Measurements from ENCODE around the gene GCN1. TPM values are rescaled to one million over a fixed set of nuclear protein-coding genes. Genes with fewer than 3 reads are reported as not detected.

The GCN1 gene
- polyA plus RNA-seq, 3 donors = 5.0 to 22.1 (median 8.3) TPM

DNA sequence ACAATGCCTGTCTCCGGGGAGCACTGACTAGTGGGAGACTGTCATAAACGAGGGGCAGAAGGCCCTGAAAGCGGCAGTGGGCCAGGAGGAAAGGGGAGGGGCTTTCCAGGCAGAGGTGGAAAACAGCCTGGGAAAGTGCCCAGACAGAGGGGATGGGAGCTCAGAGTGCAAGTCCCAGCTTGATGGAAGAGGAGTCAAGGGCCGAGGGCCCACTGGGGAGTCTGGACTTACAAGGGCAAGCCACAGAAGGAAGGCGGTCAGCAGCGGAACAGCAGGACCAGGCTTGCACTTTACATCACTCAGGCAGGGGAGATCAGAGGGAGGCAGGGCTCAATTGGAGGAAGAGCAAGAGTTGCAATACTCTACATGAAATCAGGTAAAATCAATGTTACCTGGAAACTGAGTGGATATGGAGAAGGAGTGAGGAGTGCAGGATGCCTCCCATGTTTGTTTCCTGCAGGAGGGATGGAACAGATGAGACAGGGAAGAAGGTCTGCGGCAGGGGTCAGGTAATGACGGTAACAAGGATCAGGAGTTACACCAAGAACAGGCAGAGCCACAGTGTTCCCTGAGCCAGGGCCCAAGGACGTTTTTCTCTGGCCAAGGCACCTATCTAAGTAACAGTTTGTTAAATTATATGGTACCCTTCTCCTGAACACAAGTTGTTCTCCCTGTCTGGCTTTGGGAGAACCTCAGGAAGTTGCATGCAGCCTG, 47.2 kb upstream of the GCN1 start:
- no peaks in the 10 kb centered on the region for H3K27me3 ChIP-seq (ENCODE audit: control insufficient read depth in 2 of 2, insufficient read depth in 2 of 2, low read length in 2 of 2)
- peaks cover 56 to 71% of the 10 kb centered on the region in 2 donors for H3K4me1 ChIP-seq (ENCODE audit: control insufficient read depth in 1 of 2, insufficient read depth in 2 of 2, low read length in 2 of 2)
- peak overlapping the region in 1 of 2 donors; percentile 24 for H3K4me3 Mint-ChIP-seq
- no peak for TF ChIP-seq CTCF (IDR thresholded peaks at IDR 0.05)
- intact Hi-C loops (cut with micrococcal nuclease) = no loop called here
- peaks cover 0 to 3% (median 0%) of the 10 kb centered on the region in 7 donors for H3K9me3 Mint-ChIP-seq
- H3K4me3 ChIP-seq (replicated peaks in 1 of 3; ENCODE audit: low read depth in 2 of 3, low read length in 3 of 3) = no peak overlapping the region
- H3K27ac Mint-ChIP-seq = peak overlapping the region in 1 of 7 donors; percentile 56
- 82% methylated on average over 8 of the region's 9 CpGs for WGBS (ENCODE audit: insufficient coverage)
- peaks cover 1 to 4% (median 3%) of the 10 kb centered on the region in 3 donors for H3K27me3 Mint-ChIP-seq (ENCODE audit: low read depth in 3 of 3)
- peaks cover 77% of the 10 kb centered on the region for H3K4me1 Mint-ChIP-seq
- H3K27ac ChIP-seq (ENCODE audit: low read depth in 1 of 2, low read length in 2 of 2) = peak overlapping the region in 1 of 2 donors; percentile 0
- H4K20me1 ChIP-seq (ENCODE audit: insufficient read depth, low read length) = peaks cover 100% of the 10 kb centered on the region
- peaks cover 93% of the 10 kb centered on the region for H3K79me2 ChIP-seq (ENCODE audit: insufficient read depth, low read length)
- DNase-seq = no peak
- no peak overlapping the region for H3K9ac ChIP-seq (ENCODE audit: insufficient read depth, low read length, poor library complexity, severe bottlenecking)
- H2AFZ ChIP-seq (ENCODE audit: insufficient read depth, low read depth, low read length, poor library complexity, severe bottlenecking) = no peak overlapping the region
- peaks cover 3 to 32% of the 10 kb centered on the region in 2 donors for H3K36me3 ChIP-seq (replicated peaks in 1 of 2; ENCODE audit: control insufficient read depth in 1 of 2, insufficient read depth in 2 of 2, low read length in 2 of 2)
- no peaks in the 10 kb centered on the region for H3K9me3 ChIP-seq (replicated peaks in 1 of 2; ENCODE audit: control insufficient read depth in 1 of 2, insufficient read depth in 1 of 2, low read length in 2 of 2)
- peaks cover 34 to 51% of the 10 kb centered on the region in 2 donors for H3K36me3 Mint-ChIP-seq
- no peak overlapping the region for H3K4me2 ChIP-seq (replicated peaks; ENCODE audit: extremely low read depth, low read length, poor library complexity, severe bottlenecking)

DNA sequence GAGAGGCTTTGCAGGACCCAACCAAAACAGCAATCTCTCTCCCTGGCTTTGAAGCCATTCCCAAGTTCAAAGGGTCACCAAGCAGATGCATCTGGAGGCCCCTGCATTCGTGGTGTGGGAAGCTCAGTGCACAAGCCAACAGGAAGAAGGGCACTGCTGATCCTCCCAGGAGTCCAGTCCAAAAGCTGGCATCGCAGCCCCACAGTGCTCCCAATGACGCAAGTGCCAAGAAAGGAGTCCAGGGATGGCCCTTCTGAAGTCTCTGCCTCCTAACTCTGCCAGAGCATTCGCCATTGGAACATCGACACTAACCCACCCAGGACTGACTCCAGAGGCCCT, 45.9 kb upstream of the GCN1 start:
- H3K4me3 ChIP-seq (replicated peaks in 1 of 3; ENCODE audit: low read depth in 2 of 3, low read length in 3 of 3) = no peak overlapping the region
- H3K4me2 ChIP-seq (replicated peaks; ENCODE audit: extremely low read depth, low read length, poor library complexity, severe bottlenecking) = no peak overlapping the region
- intact Hi-C loops (cut with micrococcal nuclease) = no loop called here
- Mint-ChIP-seq H3K27ac (peak overlapping the region in 1 of 7 donors; percentile 37), H3K4me1 (peaks cover 88% of the 10 kb centered on the region), H3K4me3 (no peak overlapping the region), H3K9me3 (peaks cover 0 to 3% (median 0%) of the 10 kb centered on the region in 7 donors), H3K36me3 (peaks cover 37 to 54% of the 10 kb centered on the region in 2 donors), H3K27me3 (ENCODE audit: low read depth in 3 of 3) (peaks cover 1 to 4% (median 3%) of the 10 kb centered on the region in 3 donors)
- peaks cover 68 to 79% of the 10 kb centered on the region in 2 donors for H3K4me1 ChIP-seq (ENCODE audit: control insufficient read depth in 1 of 2, insufficient read depth in 2 of 2, low read length in 2 of 2)
- H3K27me3 ChIP-seq (ENCODE audit: control insufficient read depth in 2 of 2, insufficient read depth in 2 of 2, low read length in 2 of 2) = no peaks in the 10 kb centered on the region
- H3K27ac ChIP-seq (ENCODE audit: low read depth in 1 of 2, low read length in 2 of 2) = no peak overlapping the region
- no peak overlapping the region for H3K9ac ChIP-seq (ENCODE audit: insufficient read depth, low read length, poor library complexity, severe bottlenecking)
- TF ChIP-seq CTCF (IDR thresholded peaks at IDR 0.05) = no peak
- peaks cover 93% of the 10 kb centered on the region for H4K20me1 ChIP-seq (ENCODE audit: insufficient read depth, low read length)
- peaks cover 93% of the 10 kb centered on the region for H3K79me2 ChIP-seq (ENCODE audit: insufficient read depth, low read length)
- 87% methylated on average over 5 of the region's 5 CpGs for WGBS (ENCODE audit: insufficient coverage)
- no peak overlapping the region for H2AFZ ChIP-seq (ENCODE audit: insufficient read depth, low read depth, low read length, poor library complexity, severe bottlenecking)
- DNase-seq = no peak
- H3K36me3 ChIP-seq (replicated peaks in 1 of 2; ENCODE audit: control insufficient read depth in 1 of 2, insufficient read depth in 2 of 2, low read length in 2 of 2) = peaks cover 3 to 32% of the 10 kb centered on the region in 2 donors
- no peaks in the 10 kb centered on the region for H3K9me3 ChIP-seq (replicated peaks in 1 of 2; ENCODE audit: control insufficient read depth in 1 of 2, insufficient read depth in 1 of 2, low read length in 2 of 2)
